Gastroesophageal sphincter (tissue), 4 donors: ENCODE measurements around the gene EML5. TPM values are rescaled to one million over a fixed set of nuclear protein-coding genes. Genes with fewer than 3 reads are reported as not detected.

ENCODE experiments used
- ATAC-seq: fragments of 150-250 bp; one replicate; pipeline ENCODE4 v1.9.1; 2016; ENCODE audit warnings: mild to moderate bottlenecking, moderate library complexity
- H3K27ac ChIP-seq, 4 donors: fragments of 200-600 bp; sonication (generic) in 3 of 4; 1 replicate in 3 of 4; 2 replicates in 1 of 4; pipeline ENCODE4 v1.5.1; 2016 to 2019
- H3K27me3 ChIP-seq: fragments of 200-600 bp; sonication (generic); one replicate; pipeline ENCODE4 v1.5.1; 2019
- H3K36me3 ChIP-seq, 2 donors: fragments of 200-600 bp; sonication (generic); one replicate each; pipeline ENCODE4 v1.5.1; 2019; ENCODE audit warnings: control low read depth in 1 of 2
- H3K4me1 ChIP-seq, 3 donors: fragments of 200-600 bp; sonication (generic); 1 replicate in 2 of 3; 2 replicates in 1 of 3; pipeline ENCODE4 v1.5.1; 2016 to 2019; ENCODE audit warnings: control low read depth in 2 of 3
- H3K4me3 ChIP-seq, 2 donors: fragments of 200-600 bp; sonication (generic); one replicate each; pipeline ENCODE4 v1.5.1; 2019; ENCODE audit warnings: mild to moderate bottlenecking in 1 of 2, moderate library complexity in 1 of 2
- H3K9me3 ChIP-seq, 3 donors: fragments of 200-600 bp; sonication (generic); one replicate each; pipeline ENCODE4 v1.5.1; 2017 to 2019; ENCODE audit warnings: control low read depth in 2 of 3
- CTCF ChIP-seq, 4 experiments: fragments of 200-600 bp in 2 of 4; fragments of 450-650 bp in 2 of 4; sonication (generic) in 1 of 4; IDR thresholded peaks; one replicate each; pipeline ENCODE4 v1.5.1; 2017 to 2019; ENCODE audit warnings: antibody characterized with exemption in 4 of 4, mild to moderate bottlenecking in 2 of 4, moderate library complexity in 2 of 4
- EP300 ChIP-seq: sonication (generic); formaldehyde crosslinking; IDR thresholded peaks from one replicate; pipeline ENCODE4 v1.6.1; 2017; ENCODE audit warnings: antibody characterized with exemption, mild to moderate bottlenecking
- POLR2A ChIP-seq, 2 donors: fragments of 450-650 bp; IDR thresholded peaks; one replicate each; pipeline ENCODE4 v1.6.1; 2017; ENCODE audit warnings: antibody characterized with exemption in 2 of 2, mild to moderate bottlenecking in 2 of 2, moderate library complexity in 1 of 2
- POLR2AphosphoS5 ChIP-seq: sonication (generic); formaldehyde crosslinking; IDR thresholded peaks from one replicate; pipeline ENCODE4 v1.6.1; 2017; ENCODE audit warnings: antibody characterized with exemption
- whole genome bisulfite sequencing, 2 donors: methylation state at CpG; one replicate each; pipeline ENCODE4 v1.1.5; 2018; ENCODE audit warnings: low coverage in 1 of 2; 5-methylcytosine and 5-hydroxymethylcytosine counted together
- total RNA-seq, 4 donors: library from RNA; depleted of rRNA; stranded (reverse); fragments of >200 nt; gene quantifications; one replicate each; pipeline ENCODE4 v1.1.0, GENCODE V29; 2016

The EML5 gene
- total RNA-seq, 4 donors from 2014 or later: 3.9 to 6.7 (median 4.5) TPM

GRCh38 chr14:88750945-88751344, 41.8 kb downstream of the EML5 start:
- WGBS, 2 donors: 100% methylated on average over 1 of the region's 1 CpG
- peaks cover 0 to 2% (median 0%) of the 10 kb centered on the region in 3 donors for H3K4me1 ChIP-seq
- H3K9me3 ChIP-seq: no peaks in the 10 kb centered on the region
- no peaks in the 10 kb centered on the region for H3K27me3 ChIP-seq
- no peak for TF ChIP-seq POLR2AphosphoS5
- TF ChIP-seq EP300: no peak
- no peak for TF ChIP-seq CTCF (IDR thresholded peaks at IDR 0.05)
- no peak for TF ChIP-seq POLR2A (IDR thresholded peaks at IDR 0.05)
- no peaks in the 10 kb centered on the region for H3K36me3 ChIP-seq
- no peak for ATAC-seq
- no peak overlapping the region for H3K4me3 ChIP-seq
- H3K27ac ChIP-seq: no peak overlapping the region

DNA sequence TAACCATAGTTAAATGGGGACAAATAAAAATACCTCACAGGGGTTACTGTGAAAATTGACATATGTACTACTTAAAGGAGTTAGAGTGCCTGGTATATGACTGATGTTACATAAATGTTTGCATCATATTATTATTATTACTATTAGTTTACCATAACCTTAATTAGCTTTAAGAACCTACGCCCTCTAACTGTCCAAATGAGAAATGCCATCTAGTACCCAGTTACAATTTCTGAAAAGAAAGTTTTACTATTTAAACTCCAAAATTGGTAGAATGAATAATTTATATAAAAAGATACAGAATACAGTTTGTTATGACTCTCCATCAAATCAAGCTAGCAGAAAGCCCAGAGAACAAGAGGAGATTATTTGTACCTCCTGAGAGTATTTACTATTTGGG, 42.3 kb downstream of the EML5 start:
- Histone ChIP-seq H3K27ac (no peak overlapping the region), H3K4me1 (peaks cover 0 to 7% (median 0%) of the 10 kb centered on the region in 3 donors), H3K9me3 (no peaks in the 10 kb centered on the region), H3K36me3 (no peaks in the 10 kb centered on the region), H3K27me3 (no peaks in the 10 kb centered on the region), H3K4me3 (no peak overlapping the region)
- no peak for ATAC-seq
- TF ChIP-seq POLR2A (IDR thresholded peaks at IDR 0.05): no peak
- no peak for TF ChIP-seq POLR2AphosphoS5
- TF ChIP-seq CTCF (IDR thresholded peaks at IDR 0.05): no peak
- TF ChIP-seq EP300: no peak
- 53 to 75% methylated on average over 1 of the region's 1 CpG for WGBS, 2 donors

DNA sequence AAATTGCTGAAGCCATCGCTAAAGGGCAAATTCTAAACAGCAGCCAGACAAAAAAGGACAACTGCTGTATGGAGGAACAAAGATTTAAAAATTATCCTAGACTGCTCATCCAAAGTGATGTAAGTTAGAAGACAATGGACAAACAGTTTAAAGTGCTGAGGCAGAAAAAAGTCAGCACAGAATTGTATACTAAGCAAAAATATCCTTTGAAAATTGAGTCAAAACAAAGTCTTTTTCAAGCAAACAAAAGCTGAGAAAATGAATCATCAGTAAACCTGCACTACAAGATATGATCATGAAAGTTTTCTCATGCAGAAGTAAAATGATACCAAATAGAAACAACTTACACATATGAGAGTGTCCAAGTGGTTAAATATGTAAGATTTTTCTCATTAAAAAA, 43.6 kb downstream of the EML5 start:
- Histone ChIP-seq H3K4me1 (peaks cover 0 to 11% (median 0%) of the 10 kb centered on the region in 3 donors), H3K27ac (no peak overlapping the region), H3K9me3 (no peaks in the 10 kb centered on the region), H3K27me3 (no peaks in the 10 kb centered on the region), H3K4me3 (no peak overlapping the region), H3K36me3 (no peaks in the 10 kb centered on the region)
- TF ChIP-seq POLR2AphosphoS5 (no peak), CTCF (IDR thresholded peaks at IDR 0.05) (no peak), POLR2A (IDR thresholded peaks at IDR 0.05) (no peak), EP300 (no peak)
- WGBS, 2 donors: 18 to 50% methylated on average over 1 of the region's 1 CpG
- no peak for ATAC-seq

GRCh38 chr14:88748288-88748687, 44.5 kb downstream of the EML5 start:
- H3K4me1 ChIP-seq: peaks cover 0 to 20% (median 0%) of the 10 kb centered on the region in 3 donors
- WGBS, 2 donors: 85 to 86% methylated on average over 1 of the region's 1 CpG
- H3K27me3 ChIP-seq: no peaks in the 10 kb centered on the region
- ATAC-seq: no peak
- no peaks in the 10 kb centered on the region for H3K36me3 ChIP-seq
- no peaks in the 10 kb centered on the region for H3K9me3 ChIP-seq
- no peak overlapping the region for H3K27ac ChIP-seq
- no peak for TF ChIP-seq POLR2A (IDR thresholded peaks at IDR 0.05)
- no peak for TF ChIP-seq CTCF (IDR thresholded peaks at IDR 0.05)
- no peak for TF ChIP-seq EP300
- no peak for TF ChIP-seq POLR2AphosphoS5
- no peak overlapping the region for H3K4me3 ChIP-seq

GRCh38 chr14:88746052-88746451, 46.7 kb downstream of the EML5 start:
- H3K27ac ChIP-seq: no peak overlapping the region
- no peak for ATAC-seq
- no peak for TF ChIP-seq POLR2A (IDR thresholded peaks at IDR 0.05)
- TF ChIP-seq POLR2AphosphoS5: no peak
- no peak for TF ChIP-seq CTCF (IDR thresholded peaks at IDR 0.05)
- no peak for TF ChIP-seq EP300
- 21 to 50% methylated on average over 1 of the region's 1 CpG for WGBS, 2 donors
- no peaks in the 10 kb centered on the region for H3K36me3 ChIP-seq
- no peaks in the 10 kb centered on the region for H3K9me3 ChIP-seq
- H3K27me3 ChIP-seq: no peaks in the 10 kb centered on the region
- H3K4me1 ChIP-seq: peaks cover 0 to 27% (median 0%) of the 10 kb centered on the region in 3 donors
- no peak overlapping the region for H3K4me3 ChIP-seq
